IPS DF 19.7 (cell line): Measurements from ENCODE around the gene CDC6.

Source experiments
- DNase-seq: peaks from one replicate; pipeline ENCODE4 v3.0.0-alpha.2; 2013; ENCODE audit warnings: low read depth, low spot score

CDC6 gene

GRCh38 chr17:40310882-40311391 is 23.3 kb downstream of the CDC6 start:
- DNase-seq, result no peak

GRCh38 chr17:40311575-40311974 is 23.9 kb downstream of the CDC6 start:
- no peak for DNase-seq

DNA sequence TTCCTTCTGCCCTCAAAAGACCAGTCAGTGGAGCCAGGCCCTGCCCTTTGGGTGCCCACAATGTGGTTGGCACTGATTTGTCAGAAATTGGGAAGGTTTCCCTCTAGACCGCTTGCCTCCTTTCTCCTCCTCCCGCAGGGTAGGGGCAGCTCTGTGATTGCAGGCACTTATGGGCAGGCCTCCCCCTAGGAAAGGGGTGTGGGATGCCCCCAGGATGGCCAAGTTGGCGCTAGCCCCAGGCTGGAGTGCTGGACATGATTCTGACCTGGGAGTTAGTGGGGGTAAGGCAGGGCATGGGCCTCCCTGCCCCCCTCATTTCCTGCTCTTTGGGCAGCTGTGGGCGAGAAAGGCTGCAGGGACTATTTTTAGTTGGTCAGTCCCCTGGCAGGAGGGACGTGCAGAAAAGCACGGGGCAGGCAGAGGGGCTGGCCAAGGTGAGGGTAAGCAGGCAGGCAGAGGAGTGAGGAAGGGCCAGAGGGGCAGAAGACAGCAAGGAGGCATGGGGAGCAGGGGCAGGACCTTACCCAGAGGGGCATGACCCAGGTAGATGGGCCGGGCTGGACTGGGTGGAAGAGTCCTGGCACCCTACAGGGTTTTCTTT is 24.6 kb downstream of the CDC6 start:
- no peak for DNase-seq

DNA sequence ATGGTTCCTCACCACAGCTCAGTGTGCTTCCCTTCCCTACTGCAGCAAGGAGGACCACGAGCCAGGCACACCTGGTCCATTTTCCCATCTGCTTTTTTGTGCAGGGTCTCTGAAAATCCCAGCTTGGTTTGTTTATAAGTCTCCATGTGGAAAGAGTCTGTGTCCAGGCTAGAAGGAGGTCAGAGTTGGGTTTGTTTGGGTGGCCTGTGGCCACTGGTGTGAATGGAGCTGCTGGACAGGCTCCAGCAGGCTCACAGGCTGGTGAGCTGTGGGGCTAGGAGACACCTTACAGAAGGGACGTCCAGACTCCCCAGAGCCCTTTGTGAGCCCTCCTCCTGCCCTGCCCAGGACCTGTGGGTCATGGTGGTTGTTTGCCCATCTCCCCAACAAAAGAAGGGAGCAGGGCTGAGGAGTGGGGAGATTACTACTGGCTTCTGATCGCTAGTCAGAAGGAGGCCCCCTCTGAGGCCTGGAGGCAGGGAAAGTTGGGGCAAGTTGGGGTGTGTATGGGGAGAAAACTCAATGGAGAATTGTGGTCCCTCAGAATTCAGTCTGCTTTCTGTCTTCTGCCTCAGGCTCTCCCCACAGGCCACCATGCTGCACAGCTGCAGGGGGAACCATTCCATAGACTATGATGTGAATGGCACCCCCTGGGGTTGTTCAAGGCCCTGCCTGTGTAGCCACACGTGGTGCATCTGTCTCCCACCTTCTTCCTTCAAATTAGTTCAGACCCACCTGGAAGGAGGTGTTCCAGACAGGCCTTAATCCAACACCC is 25.4 kb downstream of the CDC6 start:
- no peak for DNase-seq

- no peak for DNase-seq
These were observed 26.2 kb downstream of the CDC6 start for GRCh38 chr17:40313668-40314583.

DNA sequence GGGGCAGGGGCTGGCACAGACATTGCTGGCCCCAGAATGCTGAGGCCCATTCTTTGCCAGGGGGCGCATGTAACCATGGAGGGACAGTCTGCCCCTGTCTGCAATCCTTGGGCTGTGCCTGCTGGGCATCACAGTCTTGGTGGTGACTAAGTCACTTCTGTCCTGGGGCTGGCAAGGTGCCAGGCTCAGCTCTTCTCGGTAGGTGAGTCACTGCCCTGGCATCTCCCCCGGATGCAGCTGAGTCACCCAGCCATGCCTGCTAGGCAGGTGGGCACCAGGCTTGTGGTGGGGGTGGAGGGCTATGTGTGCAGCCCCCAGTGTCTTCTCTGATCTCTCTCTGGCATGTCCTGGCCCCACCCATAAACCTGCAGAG is 26.9 kb downstream of the CDC6 start:
- DNase-seq, result no peak

DNA sequence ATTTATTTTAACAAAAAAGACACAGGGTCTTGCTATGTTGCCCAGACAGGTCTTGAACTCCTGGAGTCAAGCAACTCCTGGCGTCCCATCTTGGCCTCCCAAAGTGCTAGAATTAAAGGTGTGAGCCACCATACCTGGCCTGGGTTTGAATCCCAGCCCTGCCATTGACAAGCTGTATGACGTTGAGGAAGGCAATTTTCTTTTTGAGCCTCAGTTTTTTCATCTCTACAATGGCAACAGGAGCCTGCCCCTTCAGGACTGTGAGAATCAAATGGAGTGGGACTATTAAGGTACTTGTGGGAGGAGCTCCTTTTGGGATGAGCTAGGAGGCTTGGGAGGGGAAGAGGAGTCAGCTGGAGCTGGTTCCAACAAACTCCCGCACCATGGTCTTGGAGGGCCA is 27.5 kb downstream of the CDC6 start:
- DNase-seq, result no peak

GRCh38 chr17:40315678-40316570 is 28.2 kb downstream of the CDC6 start:
- no peak for DNase-seq

DNA sequence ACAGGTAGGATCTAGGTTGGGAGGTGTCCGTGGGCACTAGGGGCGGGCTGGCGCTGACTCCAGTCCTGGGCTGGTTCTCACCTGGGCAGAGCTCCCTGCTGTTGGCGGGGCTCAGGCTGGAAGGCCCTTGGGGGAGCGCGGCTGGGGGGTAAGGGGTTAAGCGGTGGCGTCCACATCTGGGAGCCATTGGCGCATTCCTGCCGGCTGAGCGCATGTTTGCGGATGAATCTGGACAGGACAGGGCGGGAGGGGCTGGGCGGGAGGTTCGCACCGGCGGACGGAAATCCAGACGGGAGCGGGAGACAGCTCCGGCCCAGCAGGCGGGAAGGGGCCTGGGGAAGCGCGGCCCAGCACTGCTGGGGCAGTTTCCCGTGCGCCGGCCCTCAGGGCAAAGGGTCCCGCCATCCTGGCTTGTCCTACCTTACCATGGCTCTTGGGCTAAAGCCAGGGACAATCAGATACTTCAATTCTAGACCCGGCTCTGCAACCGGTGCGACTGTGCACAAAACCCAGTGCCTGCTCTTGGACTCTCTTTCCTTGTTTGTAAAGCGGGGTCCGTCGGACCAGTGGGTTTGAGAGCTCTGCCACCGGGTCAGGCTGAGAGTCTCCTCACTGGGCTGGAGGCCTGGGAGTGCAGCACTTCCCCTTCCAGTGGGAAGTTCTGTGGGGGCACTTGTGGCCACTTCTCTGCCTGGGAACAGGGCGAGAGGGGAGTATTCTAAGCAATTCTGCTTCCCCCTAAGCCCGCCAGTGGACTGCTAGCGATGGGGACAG is 29.1 kb downstream of the CDC6 start:
- no peak for DNase-seq

DNA sequence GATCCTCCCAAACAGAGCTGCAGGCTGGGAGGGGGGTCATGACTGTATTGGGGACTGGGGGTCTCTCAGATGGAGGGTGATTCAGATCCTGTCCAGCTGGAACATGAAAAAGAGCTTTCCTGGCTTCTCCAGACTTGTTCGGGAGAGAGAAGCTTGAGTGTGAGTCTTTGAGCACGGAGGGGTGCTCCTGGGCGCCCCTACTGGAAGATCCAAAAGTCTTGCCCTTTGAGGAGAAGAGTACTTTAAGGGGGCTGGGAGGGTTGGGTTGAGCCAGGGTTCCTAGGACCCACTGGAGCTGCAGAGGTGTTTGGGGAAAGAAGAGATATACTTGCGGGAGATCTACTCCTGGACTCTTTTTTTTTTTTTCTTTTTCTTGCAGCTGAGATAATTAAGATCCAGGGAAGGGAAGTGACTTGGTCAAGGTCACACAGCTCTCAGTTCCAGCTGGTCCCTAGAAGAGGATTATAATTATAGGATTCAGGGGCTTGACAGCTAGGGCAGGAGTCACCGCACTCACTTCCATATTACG is 29.7 kb downstream of the CDC6 start:
- DNase-seq, result no peak

DNA sequence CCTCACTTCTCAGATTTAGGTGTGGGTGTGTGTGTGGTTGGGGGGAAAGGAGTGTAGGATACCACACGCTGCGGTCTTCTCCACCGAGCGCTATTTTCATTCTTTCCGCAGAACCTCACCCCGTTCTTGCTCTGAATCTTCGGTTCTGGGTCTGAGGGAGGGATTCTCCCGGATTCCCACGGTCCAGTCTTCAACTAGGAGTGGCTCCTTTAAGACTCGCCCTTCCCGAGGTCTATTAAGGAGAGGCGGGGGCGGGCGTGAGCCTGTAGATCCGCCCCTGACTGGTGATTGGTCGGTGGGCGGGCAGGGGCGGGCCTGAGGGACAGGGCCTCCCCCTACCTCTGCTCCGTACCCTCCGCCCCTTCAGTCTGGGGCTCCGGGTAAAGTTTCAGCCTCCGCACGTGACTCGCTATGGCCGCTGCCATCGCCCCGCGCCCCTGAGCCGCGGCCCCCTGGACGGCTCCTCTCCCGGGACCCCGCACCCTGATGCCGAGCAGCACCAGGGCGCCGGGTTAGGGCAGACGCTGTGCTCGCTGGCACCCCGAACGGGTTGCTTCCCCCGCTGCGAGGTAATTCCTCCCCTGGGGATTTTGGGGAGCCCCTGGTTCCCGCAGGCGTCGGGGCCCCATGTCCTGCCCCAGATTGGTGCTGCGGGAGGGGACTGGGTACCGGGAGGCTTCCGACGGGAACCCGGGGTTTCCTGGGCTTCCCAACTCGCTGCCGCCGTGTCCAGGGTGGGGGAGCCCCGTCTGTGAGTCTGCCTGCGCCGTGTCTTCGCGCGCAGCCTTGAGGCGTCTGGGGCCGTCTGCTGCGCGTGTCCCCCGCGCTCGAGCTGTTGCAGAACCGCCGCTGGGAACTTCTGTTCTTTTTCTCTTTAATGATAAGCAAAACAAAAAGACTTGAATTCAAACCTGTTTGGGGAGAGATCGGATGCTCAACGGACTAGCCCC is 30.5 kb downstream of the CDC6 start:
- DNase-seq, result peak; percentile 74

- no peak for DNase-seq
These were observed 31.2 kb downstream of the CDC6 start for GRCh38 chr17:40318830-40319391.

DNA sequence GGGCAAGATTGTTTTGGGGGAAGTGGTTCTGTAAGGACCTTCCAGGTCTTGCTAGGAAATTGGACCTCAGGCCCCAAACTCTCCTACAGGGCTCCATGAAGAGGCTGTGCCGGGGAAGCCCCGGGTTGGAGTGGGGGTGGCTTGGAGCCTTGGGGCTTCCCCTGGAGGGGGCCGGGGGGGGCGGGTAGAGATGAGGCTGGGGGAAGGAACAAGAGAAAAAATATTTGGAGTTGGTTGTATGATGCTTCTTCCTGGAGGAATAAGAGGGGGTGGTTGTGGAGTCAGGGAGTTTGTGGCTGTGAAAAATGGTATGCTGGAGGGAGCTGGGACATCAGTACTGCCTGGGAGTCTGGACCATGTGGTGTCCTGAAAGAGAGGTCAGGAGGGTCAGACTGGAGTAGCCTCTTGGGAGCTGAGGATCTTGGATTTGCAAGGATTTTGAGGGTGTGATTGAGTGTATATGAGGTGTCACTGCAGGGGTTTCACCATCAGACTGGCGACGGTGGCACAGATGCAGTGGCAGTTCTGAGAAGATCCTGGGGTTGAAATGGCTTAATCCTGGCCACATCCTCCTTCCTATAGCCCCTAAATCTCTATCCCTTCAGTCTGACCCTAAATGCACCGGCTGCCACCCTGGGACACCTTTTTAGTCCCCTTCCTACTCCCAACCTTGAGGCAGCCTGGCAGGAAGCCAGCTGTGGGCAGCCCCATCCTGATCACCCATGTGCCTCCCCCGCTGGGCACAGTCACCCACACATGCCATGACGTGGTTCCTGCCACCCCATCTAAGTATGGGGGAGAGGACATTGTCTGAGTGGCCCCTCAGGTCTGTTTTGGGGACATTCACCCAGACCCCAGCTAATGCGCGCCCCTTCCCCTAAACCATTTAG is 32.2 kb downstream of the CDC6 start:
- no peak for DNase-seq

GRCh38 chr17:40320756-40321523 is 33.3 kb downstream of the CDC6 start:
- DNase-seq, result no peak

DNA sequence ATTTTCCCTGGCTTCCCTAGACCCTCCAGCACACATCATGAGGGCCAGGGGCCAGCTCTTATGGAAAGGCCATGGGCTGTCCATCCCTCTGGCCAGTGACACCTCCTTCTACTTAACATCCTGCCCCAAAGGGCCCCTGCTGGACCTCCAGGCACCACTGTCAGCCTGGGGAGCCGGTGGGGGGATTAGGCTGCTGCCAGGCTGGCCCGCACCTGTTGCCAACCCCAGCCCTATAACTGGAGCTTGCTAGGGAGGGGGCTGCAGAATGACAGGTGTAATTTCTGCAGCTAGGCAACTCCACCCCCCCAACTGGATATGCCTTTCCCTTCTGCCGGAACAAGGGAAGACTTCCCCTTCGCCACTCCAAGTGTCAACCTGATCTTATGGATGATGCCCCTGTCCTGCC is 33.8 kb downstream of the CDC6 start:
- DNase-seq, result no peak

- DNase-seq, result no peak
These were observed 34.3 kb downstream of the CDC6 start for GRCh38 chr17:40321961-40322357.
